Activated gamma-delta T cell treated with Interleukin-2 at 50 U/mL for 16 hours (primary cell): ENCODE results near the gene PARD3B.

Experiments used
- DNase-seq: peaks from one replicate; pipeline ENCODE4 v3.0.0-alpha.2; 2020

Gene PARD3B

GRCh38 chr2:204850581-204850980, 305.3 kb downstream of the PARD3B start:
- no peak for DNase-seq

GRCh38 chr2:204853905-204854304, 308.6 kb downstream of the PARD3B start:
- no peak for DNase-seq

GRCh38 chr2:204860274-204860673, 315.0 kb downstream of the PARD3B start:
- DNase-seq: no peak

- no peak for DNase-seq
These were observed 317.5 kb downstream of the PARD3B start for GRCh38 chr2:204862809-204863208.

- DNase-seq: no peak
These were observed 318.1 kb downstream of the PARD3B start for GRCh38 chr2:204863336-204863735.

GRCh38 chr2:204869132-204869823, 324.0 kb downstream of the PARD3B start:
- no peak for DNase-seq

GRCh38 chr2:204870053-204870452, 324.8 kb downstream of the PARD3B start:
- no peak for DNase-seq

- DNase-seq: no peak
These were observed 326.1 kb downstream of the PARD3B start for GRCh38 chr2:204871231-204871953.

- DNase-seq: no peak
These were observed 331.0 kb downstream of the PARD3B start for GRCh38 chr2:204876311-204876710.

GRCh38 chr2:204877691-204878090, 332.4 kb downstream of the PARD3B start:
- no peak for DNase-seq

GRCh38 chr2:204880928-204881327, 335.7 kb downstream of the PARD3B start:
- DNase-seq: no peak

- no peak for DNase-seq
These were observed 336.4 kb downstream of the PARD3B start for GRCh38 chr2:204881655-204882054.

GRCh38 chr2:204885747-204886146, 340.5 kb downstream of the PARD3B start:
- no peak for DNase-seq

GRCh38 chr2:204886713-204887112, 341.4 kb downstream of the PARD3B start:
- DNase-seq: no peak

- DNase-seq: no peak
These were observed 342.9 kb downstream of the PARD3B start for GRCh38 chr2:204888222-204888621.

- no peak for DNase-seq
These were observed 345.4 kb downstream of the PARD3B start for GRCh38 chr2:204890680-204891079.

GRCh38 chr2:204891739-204892138, 346.5 kb downstream of the PARD3B start:
- DNase-seq: no peak

GRCh38 chr2:204892506-204893255, 347.4 kb downstream of the PARD3B start:
- DNase-seq: no peak

- no peak for DNase-seq
These were observed 350.9 kb downstream of the PARD3B start for GRCh38 chr2:204896146-204896545.

- DNase-seq: no peak
These were observed 352.3 kb downstream of the PARD3B start for GRCh38 chr2:204897561-204897960.

GRCh38 chr2:204898928-204899640, 353.8 kb downstream of the PARD3B start:
- no peak for DNase-seq

- no peak for DNase-seq
These were observed 354.7 kb downstream of the PARD3B start for GRCh38 chr2:204899983-204900382.

- DNase-seq: no peak
These were observed 355.2 kb downstream of the PARD3B start for GRCh38 chr2:204900487-204900886.
